EH (cell line): ENCODE data around the gene GIPC3.
"Not testable (repeated sequence)": the region's sequence is repeated elsewhere in the genome, so short reads cannot be mapped to it uniquely, and the experiment has no call there.

ENCODE experiments used
- DNase-seq: peaks from one replicate; pipeline ENCODE4 v3.0.0-alpha.2; 2015; ENCODE audit warnings: low read depth

The GIPC3 gene

GRCh38 chr19:3576696-3577443 lies 8.4 kb upstream of the GIPC3 start:
- peak; percentile 58 for DNase-seq

DNA sequence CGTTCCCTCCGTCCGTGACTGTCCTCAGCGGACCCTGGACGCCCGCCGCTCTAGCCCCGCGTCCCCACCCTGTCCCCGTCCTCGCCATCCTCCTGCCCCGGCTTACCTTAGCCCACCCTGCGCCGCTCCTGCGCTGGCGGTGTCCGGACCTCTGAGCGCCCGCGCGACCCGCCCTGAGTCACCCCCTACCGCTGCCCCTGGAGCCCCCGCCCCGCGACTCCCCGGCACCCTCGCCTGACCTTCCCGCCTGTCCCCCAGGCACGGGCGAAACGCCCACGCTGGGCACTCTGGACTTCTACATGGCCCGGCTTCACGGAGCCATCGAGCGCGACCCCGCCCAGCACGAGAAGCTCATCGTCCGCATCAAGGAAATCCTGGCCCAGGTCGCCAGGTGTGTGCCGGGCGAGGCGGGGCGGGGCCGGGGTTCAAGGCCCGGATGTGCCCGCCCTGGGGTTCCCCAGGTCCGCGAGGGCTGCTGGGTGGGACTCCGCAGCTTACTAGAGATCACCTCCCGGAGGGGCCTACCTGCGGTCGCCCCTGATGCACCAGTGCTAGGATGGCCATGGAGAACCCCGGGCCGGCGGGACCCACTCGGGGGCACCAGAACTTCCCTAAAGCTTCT lies 7.4 kb upstream of the GIPC3 start:
- no peak for DNase-seq

DNA sequence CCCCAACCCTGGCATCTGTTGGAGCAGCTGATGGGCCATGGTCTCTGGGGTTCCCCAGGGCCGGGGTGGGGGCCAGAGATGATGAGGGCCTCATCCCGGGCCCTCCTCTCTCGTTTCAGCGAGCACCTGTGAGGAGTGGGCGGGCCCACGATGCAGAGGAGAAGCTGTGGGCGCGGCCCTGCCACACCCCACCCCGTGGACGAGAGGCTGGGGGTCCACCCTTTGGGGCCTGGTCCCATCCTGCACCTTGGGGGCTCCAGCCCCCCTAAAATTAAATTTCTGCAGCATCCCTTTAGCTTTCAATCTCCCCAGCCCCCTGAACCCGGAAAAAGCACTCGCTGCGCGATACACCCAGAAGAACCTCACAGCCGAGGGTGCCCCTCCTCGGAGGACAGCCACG lies 6.9 kb upstream of the GIPC3 start:
- no peak for DNase-seq

- peak; percentile 98 for DNase-seq
Observed at GRCh38 chr19:3580156-3580934, 4.9 kb upstream of the GIPC3 start.

- DNase-seq, result not testable (repeated sequence)
Observed at GRCh38 chr19:3581792-3582191, 3.5 kb upstream of the GIPC3 start.

DNA sequence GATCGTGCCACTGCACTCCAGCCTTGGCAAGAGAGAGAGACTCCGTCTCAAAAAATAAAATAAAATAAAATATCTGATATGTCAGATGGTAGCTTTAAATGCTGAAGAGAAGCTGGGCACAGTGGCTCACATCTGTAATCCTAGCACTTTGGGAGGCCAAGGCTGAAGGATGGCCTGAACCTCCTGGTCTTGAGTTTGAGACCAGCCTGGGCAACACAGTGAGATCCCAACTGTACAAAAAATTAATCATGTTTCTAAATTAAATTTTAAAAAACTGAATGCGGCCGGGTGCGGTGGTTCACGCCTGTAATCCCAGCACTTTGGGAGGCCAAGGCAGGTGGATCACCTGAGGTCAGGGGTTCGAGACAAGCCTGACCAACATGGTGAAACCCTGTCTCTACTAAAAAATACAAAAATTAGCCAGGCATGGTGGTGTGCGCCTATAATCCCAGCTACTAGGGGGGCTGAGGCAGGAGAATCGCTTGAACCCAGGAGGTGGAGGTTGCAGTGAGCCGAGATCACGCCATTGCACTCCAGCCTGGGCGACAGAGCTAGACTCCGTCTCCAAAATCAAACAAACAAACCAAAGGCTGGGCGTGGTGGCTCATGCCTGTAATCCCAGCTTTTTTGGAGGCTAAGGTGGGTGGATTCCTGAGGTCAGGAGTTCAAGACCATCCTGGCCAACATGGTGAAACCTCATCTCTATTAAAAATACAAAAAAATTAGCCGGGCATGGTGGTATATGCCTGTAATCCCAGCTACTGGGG lies 1.1 kb upstream of the GIPC3 start:
- not testable (repeated sequence) for DNase-seq

GRCh38 chr19:3586127-3586626 lies 899 bp downstream of the GIPC3 start:
- peak; percentile 18 for DNase-seq

- DNase-seq, result no peak
Observed at GRCh38 chr19:3586707-3587346, 1.5 kb downstream of the GIPC3 start.

DNA sequence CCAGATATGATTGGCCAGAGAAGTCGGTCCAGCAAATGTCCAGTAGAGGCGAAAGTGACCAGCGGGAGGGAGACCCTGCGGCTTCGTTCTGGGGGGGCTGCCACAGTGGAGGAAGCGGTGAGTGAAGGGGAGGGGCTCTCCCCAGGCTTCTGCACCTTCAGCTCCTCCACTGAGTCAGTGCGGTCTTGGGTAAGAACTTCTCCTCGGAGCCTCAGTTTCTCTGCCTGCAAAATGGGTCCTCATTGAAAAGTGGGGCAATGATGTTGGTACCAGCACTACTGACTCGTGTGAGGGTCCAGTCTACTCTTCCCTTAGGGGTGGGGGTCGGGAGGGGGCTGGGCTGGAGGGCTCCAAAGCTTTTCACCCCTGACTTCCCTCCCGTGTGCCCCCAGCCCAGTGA lies 4.2 kb downstream of the GIPC3 start:
- DNase-seq, result no peak

DNA sequence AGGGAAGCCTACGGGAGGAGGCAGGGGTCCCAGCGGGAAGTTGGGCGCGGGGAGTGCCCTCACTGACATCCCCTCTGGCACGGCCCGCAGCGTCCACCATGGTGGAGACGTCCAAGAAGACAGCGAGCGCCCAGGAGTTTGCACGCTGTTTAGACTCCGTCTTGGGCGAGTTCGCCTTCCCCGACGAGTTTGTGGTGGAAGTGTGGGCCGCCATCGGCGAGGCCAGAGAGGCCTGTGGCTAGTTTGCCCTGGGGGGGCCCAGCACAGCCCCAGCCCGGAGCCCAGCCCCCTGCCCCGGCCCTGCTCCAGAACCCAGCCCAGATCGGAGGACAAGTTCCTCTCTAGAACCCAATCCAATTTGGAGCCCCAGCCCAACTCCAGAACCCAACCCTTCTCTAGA lies 4.7 kb downstream of the GIPC3 start:
- DNase-seq, result no peak

- no peak for DNase-seq
Observed at GRCh38 chr19:3590991-3591659, 5.8 kb downstream of the GIPC3 start.

GRCh38 chr19:3591876-3592613 lies 6.8 kb downstream of the GIPC3 start:
- no peak for DNase-seq

GRCh38 chr19:3593156-3593555 lies 7.9 kb downstream of the GIPC3 start:
- no peak for DNase-seq

- DNase-seq, result no peak
Observed at GRCh38 chr19:3595521-3596061, 10.3 kb downstream of the GIPC3 start.

DNA sequence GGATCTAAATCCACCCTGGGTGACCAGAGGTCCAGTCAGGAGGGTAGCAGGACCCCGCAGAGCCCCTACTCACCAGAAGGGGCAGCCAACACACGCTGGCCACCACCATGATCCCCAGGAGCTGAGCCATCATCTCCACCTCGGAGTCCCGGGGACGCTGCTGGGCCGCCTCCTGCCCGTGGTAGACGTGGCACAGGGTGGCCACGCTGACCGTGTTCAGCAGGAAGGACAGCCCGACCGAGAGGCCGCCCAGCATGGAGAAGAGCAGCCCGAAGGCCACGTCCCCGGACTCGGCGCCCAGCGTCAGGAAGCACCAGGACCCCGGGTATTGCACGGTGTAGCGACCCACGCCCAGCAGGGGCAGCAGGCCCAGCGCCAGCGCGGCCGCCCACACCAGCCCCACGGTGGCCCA lies 14.5 kb downstream of the GIPC3 start:
- no peak for DNase-seq

DNA sequence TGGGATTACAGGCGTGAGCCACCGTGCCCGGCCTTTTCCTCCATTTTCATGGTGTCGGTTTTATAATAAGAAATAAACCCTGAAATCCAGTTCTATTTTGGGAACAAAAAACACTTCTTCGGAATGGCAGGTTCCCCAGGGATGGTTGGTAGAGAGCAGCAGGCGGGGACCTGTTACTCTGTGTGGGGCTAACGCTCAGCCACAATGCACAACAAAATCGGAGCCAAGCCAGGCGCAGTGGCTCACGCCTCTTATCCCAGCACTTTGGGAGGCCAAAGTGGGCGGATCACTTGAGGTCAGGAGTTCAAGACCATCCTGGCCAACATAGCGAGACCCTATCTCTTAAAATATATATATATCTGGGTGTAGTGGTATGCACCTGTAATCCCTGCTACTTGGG lies 15.7 kb downstream of the GIPC3 start:
- no peak for DNase-seq

DNA sequence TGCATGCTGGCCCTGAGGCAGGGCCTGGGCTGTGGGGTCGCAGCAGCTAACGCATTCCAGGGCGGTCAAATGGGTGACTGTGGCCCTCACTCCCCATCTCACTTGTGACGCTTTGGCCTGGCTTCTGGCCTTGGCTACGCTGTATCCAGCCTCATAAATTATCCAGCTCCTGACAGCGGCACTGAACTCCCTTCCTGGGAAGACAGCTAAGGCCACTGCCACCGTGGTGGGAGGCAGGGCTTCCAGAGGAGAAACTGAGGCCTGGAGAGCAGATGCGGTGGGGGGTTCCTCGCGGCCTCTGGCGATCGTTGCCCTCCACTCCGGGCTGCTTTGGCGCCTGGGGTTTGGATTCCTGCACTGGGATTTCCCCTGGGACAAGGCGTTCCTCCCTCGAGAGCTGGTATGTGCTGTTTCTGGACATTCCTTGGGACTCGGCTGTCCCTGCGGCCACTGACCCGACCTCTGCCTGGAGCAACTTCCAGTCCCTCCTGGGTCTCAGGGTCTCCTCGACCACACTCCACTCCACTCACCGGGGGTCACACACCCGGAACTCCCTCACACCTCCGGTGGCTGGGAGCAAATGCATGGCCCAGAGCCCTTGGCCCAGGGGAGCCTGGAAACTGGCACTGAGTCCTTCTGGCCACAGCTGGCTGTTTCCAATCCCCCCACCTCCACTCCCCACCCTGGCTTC lies 18.0 kb downstream of the GIPC3 start:
- DNase-seq, result peak; percentile 20

DNA sequence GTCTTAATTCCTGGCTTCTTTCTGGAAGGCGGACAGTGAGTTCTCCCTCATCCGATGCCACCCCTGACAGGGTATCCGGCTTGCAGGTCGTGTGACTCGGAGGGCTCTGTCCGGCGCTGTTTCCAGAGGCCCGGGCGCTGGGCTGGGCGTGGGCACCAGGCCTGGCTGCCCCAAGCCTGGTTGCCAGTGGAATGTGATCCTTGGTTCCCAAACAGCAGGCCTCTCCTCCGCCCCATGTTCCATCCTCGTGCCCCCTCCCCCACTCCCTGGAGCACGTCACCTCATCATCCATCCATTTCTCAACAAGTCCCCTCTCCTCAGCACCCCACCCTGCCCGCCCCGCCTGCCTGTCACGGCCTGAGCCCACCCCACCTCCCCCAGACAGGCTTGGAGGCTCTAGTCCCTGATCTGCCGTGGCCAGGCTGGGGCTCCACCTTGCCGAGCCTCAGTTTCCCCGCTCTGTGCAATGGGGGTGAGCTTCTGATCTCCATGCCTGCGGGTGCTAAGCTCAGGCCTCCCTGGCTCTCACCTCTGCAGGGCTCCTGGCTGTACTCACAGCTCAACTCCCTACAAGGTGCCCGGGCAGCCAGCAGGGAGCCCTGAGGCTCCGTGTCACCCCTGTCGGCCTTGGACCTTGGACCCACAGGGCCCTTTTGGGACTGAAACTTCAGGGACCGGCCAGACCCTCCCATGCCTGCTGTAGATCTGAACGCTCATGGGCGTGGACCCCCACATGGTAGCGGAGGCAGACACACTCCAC lies 19.1 kb downstream of the GIPC3 start:
- DNase-seq, result no peak

GRCh38 chr19:3604987-3605343 lies 19.7 kb downstream of the GIPC3 start:
- no peak for DNase-seq
